ENCODE data around the gene ATAD3C.
"Not testable (repeated sequence)": the region's sequence is repeated elsewhere in the genome, so short reads cannot be mapped to it uniquely, and the experiment has no call there.

The ATAD3C gene

GRCh38 chr1:1442069-1442770 lies 7.3 kb upstream of the ATAD3C start:
- no peak for DNase-seq

DNA sequence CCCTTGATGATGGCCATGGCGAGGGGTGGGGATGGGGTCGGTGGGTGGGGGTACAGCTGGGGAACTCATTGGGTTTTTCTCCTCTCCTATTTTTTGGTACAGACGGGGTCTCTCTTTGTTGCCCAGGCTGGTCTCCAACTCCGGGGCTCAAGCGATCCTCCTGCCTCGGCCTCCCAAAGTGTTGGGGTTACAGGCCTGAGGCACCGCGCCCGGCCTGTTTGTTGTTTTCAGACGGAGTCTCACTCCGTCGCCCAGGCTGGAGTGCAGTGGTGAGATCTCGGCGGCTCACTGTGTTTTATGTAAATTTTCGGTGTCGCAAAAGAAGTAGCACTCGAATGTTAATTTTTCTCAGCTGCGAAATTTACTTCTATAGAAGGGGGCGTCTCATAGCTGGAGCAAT lies 2.9 kb upstream of the ATAD3C start:
- not testable (repeated sequence) for DNase-seq

DNA sequence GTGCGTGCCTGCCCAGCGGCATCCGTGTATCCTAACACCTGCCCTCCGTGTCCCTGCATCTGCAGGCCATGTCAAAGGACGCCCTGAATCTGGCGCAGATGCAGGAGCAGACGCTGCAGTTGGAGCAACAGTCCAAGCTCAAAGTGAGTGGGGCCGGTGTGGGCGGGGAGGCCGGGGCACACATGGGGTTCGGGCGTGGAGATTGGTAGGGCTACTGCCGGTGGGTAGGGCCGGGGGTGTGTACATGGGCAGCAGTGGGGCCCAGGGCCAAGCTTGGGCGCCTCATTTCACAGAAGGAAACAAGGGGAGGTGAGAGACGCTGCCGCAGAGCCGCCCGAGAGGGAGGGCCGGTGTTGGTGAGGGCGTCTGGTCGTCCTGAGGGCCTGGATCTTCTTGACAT lies 1.1 kb downstream of the ATAD3C start:
- DNase-seq = not testable (repeated sequence)

- DNase-seq = no peak
These were observed 2.3 kb downstream of the ATAD3C start for GRCh38 chr1:1451696-1452364.

- not testable (repeated sequence) for DNase-seq
These were observed 2.9 kb downstream of the ATAD3C start for GRCh38 chr1:1452365-1452739.

- DNase-seq = no peak
These were observed 3.4 kb downstream of the ATAD3C start for GRCh38 chr1:1452882-1453281.

GRCh38 chr1:1454286-1455056 lies 5.0 kb downstream of the ATAD3C start:
- not testable (repeated sequence) for DNase-seq

DNA sequence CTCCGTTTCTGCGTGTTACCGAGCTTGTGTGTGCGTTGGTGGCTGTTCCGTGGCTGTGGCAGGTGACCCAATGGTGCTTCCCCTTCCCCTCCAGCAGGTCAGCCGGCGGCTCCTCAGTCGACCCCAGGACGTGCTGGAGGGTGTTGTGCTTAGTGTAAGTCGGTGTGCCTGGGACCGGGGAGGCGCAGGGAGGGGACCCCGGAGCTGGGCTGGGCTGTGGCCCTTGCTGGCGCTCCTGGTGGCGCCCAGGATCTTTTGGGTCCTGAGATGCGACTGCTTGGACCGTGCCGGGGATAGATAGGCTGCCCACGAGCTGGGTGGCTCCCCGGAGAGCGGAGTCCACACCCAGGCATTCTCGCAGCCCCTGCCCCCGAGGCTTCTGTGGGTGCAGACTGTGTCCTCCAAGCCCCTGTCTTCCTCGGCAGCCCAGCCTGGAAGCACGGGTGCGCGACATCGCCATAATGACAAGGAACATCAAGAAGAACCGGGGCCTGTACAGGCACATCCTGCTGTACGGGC lies 5.9 kb downstream of the ATAD3C start:
- no peak for DNase-seq

DNA sequence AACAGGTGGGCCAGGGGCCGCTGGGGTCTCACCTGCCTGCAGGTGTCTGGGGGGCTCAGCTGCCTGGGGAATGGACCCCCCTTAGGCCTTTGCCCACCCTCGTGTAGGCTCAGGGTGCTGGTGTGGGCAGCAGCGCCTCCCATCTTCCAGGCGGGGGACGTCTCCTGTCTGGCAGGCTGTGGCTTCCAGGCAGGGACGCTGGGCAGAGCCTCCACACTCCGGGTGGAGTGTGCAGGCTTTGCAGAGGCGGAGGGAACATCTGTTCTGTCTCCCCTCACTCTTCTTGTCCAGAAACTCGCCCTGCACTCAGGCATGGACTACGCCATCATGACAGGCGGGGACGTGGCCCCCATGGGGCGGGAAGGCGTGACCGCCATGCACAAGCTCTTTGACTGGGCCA lies 6.4 kb downstream of the ATAD3C start:
- DNase-seq = not testable (repeated sequence)

DNA sequence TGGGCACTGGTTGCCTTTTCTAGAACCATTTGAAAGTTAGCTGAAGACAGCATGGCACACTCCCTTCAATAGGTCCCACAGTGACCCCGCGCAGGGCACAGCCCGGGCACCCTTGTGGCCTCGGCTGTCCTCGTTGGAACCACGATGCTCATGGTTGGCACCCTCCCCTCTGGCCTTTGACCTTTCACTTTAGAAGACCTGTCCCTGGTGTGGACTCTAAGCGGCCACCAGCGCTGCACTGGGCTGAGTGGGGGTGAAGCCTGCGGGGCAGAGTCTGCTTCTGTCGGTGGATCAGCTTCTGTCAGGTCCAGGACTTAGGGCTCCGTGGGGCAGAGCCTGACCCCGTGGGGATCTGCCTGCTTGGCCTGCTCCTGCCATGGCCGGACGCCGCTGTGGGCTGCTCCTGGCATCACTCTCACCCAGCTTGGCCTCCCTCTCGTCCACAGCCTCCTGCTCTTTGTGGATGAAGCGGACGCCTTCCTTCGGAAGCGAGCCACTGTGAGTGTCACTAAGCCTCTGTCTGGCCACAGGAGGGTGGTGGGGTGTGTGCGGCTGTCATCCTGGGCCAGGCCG lies 7.3 kb downstream of the ATAD3C start:
- DNase-seq = not testable (repeated sequence)

- DNase-seq = not testable (repeated sequence)
These were observed 9.7 kb downstream of the ATAD3C start for GRCh38 chr1:1459156-1459555.

- not testable (repeated sequence) for DNase-seq
These were observed 10.2 kb downstream of the ATAD3C start for GRCh38 chr1:1459711-1460110.

DNA sequence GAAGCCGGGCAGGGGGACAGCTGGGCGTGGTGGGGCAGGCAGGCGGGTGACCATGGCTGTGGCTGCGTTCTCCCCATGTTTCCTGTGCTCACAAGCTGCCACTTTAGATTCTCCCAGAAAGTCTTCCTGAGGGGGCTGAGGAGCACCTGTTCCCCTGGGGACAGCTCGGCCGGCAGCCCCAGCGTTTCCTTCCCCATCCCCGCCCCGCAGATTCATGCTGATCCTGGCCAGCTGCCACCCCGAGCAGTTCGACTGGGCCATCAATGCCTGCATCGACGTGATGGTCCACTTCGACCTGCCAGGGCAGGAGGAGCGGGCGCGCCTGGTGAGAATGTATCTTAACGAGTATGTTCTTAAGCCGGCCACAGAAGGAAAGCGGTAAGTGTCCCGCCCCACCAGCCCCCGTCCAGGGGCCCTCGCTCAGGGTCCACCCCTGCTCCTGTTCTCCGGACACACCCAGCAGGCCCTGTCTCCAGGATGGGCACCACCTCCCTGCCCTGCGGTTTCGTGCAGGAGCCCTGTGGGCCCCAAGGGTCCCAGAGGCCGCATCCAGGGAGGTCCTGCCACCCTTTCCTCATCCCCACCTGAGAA lies 11.1 kb downstream of the ATAD3C start:
- no peak for DNase-seq

DNA sequence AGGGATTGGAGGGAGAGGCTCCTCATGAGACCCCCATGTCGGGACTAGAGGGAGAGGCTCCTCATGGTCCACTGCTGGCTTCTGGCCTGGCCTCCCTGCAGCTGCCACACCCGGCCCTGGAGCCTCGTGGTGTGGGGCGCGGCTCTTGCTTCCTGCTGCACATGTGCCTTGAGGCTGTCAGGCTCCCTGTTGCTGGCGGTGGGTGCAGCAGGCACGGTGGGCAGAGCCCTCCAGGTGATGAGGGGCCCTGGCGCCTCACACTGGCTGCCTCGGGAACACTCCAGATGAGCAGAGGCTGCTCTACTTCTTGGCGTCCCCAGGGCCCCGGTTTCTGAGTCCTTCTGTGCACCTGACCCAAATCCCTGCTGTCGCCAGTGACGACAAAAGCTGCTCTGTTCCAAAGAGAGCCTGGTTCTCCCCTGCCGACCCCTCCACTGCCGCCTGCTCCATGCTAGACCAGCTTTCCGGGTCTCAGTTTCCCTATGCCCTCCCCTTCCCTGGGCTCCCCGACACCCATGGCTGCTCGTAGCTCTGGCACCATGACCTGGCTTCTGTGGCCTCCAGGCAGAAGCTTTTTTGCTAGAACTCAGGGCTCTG lies 12.3 kb downstream of the ATAD3C start:
- no peak for DNase-seq

GRCh38 chr1:1462318-1462966 lies 13.0 kb downstream of the ATAD3C start:
- DNase-seq = peak in 1 of 2 donors; percentile 12

- DNase-seq = no peak
These were observed 13.8 kb downstream of the ATAD3C start for GRCh38 chr1:1463312-1463711.

- not testable (repeated sequence) for DNase-seq
These were observed 18.9 kb downstream of the ATAD3C start for GRCh38 chr1:1468196-1468985.

- peak in 1 of 2 donors; percentile 6 for DNase-seq
These were observed 21.3 kb downstream of the ATAD3C start for GRCh38 chr1:1470626-1471388.

DNA sequence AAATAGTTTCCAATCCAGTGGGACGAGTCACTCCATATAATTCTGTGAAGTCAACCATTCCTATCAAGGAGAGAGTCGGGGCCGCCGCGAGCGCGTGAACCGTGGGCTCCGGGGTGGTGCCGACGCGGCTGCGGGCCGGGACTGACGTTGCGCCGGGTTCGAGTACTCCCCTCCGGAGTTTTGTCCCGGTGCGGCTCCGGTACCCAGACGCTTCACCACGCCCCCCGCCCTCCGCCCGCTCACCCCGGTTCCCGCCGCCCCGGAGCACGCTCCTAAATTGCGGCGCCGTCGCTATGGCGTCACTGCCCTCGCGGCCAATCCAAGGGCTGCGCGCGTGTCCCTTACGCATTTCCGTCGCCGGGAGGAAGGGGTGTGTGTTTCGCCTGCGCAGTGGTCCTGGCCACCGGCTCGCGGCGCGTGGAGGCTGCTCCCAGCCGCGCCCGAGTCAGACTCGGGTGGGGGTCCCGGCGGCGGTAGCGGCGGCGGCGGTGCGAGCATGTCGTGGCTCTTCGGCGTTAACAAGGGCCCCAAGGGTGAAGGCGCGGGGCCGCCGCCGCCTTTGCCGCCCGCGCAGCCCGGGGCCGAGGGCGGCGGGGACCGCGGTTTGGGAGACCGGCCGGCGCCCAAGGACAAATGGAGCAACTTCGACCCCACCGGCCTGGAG lies 22.0 kb downstream of the ATAD3C start, which contains the start of gene ATAD3B:
Gene ATAD3B, plus strand, starts transcription at position 377 of the 664 bp plus-strand sequence. Its CDS starts 120 bp downstream, at position 497.
- peak; percentile 94 to 96 for DNase-seq

Measured in inflammatory macrophage (primary cell).